MM.1S (cell line): ENCODE measurements around the gene AGBL4.

Experiments
- DNase-seq: peaks from one replicate; pipeline ENCODE4 v3.0.0-alpha.2; 2015
- H2AFZ ChIP-seq: fragments of 300-600 bp; sonication (generic); 2 replicates; pipeline ENCODE4 v1.6.0; 2016; ENCODE audit warnings: antibody characterized with exemption, low read length
- H3F3A ChIP-seq: fragments of 300-600 bp; sonication (generic); 2 replicates; pipeline ENCODE4 v1.6.1; 2016; ENCODE audit warnings: mild to moderate bottlenecking, antibody characterized with exemption, low read length, moderate library complexity, mixed read lengths; ENCODE audit not compliant: insufficient read depth
- H3K27ac ChIP-seq: fragments of 300-600 bp; sonication (generic); 2 replicates; pipeline ENCODE4 v1.5.1; 2016; ENCODE audit warnings: mild to moderate bottlenecking, low read length
- H3K27me3 ChIP-seq: fragments of 300-600 bp; sonication (generic); replicated peaks from 2 replicates; pipeline ENCODE4 v1.6.0; 2016; ENCODE audit warnings: low read length; ENCODE audit not compliant: insufficient read depth
- H3K36me3 ChIP-seq: fragments of 300-600 bp; sonication (generic); replicated peaks from 2 replicates; pipeline ENCODE4 v1.6.1; 2016; ENCODE audit warnings: mild to moderate bottlenecking, low read length, mixed read lengths; ENCODE audit not compliant: insufficient read depth
- H3K4me1 ChIP-seq: fragments of 300-600 bp; sonication (generic); 2 replicates; pipeline ENCODE4 v1.6.1; 2016; ENCODE audit warnings: low read length, mixed read lengths
- H3K4me2 ChIP-seq: fragments of 300-600 bp; sonication (generic); 2 replicates; pipeline ENCODE4 v1.6.0; 2016; ENCODE audit warnings: low read depth, low read length
- H3K4me3 ChIP-seq: fragments of 300-600 bp; sonication (generic); 2 replicates; pipeline ENCODE4 v1.5.1; 2016; ENCODE audit warnings: low read length, mixed read lengths
- H3K79me2 ChIP-seq: fragments of 300-600 bp; sonication (generic); 2 replicates; pipeline ENCODE4 v1.6.1; 2016; ENCODE audit warnings: mixed run types, low read length, mixed read lengths
- H3K9ac ChIP-seq: fragments of 300-600 bp; sonication (generic); 2 replicates; pipeline ENCODE4 v1.6.1; 2016; ENCODE audit warnings: low read length, mixed read lengths
- H3K9me2 ChIP-seq: fragments of 300-600 bp; sonication (generic); replicated peaks from 2 replicates; pipeline ENCODE4 v1.6.1; 2016; ENCODE audit warnings: mild to moderate bottlenecking, low read length, mixed read lengths; ENCODE audit not compliant: insufficient read depth
- H3K9me3 ChIP-seq: fragments of 300-600 bp; sonication (generic); replicated peaks from 2 replicates; pipeline ENCODE4 v1.6.1; 2016; ENCODE audit warnings: mild to moderate bottlenecking, low read length, mixed read lengths; ENCODE audit not compliant: insufficient read depth
- H4K20me1 ChIP-seq: fragments of 300-600 bp; sonication (generic); 2 replicates; pipeline ENCODE4 v1.6.1; 2016; ENCODE audit warnings: mild to moderate bottlenecking, low read length, moderate library complexity, mixed read lengths; ENCODE audit not compliant: insufficient read depth
- CTCF ChIP-seq: fragments of 300-600 bp; sonication (generic); IDR thresholded peaks from 2 replicates; pipeline ENCODE4 v1.5.1; 2016; ENCODE audit warnings: antibody characterized with exemption, low read length, mixed read lengths
- EZH2 ChIP-seq: fragments of 300-600 bp; sonication (generic); optimal IDR thresholded peaks from 2 replicates; pipeline ENCODE3; 2017; ENCODE audit warnings: low read depth, mild to moderate bottlenecking, antibody characterized with exemption, low read length, mixed read lengths
- EZH2phosphoT487 ChIP-seq: fragments of 300-600 bp; sonication (generic); IDR thresholded peaks from 2 replicates; pipeline ENCODE4 v1.6.1; 2018; ENCODE audit warnings: antibody characterized with exemption, low read length

Gene AGBL4

GRCh38 chr1:48697066-48697707, 1326.6 kb downstream of the AGBL4 start:
- peak; percentile 39 for DNase-seq
- no peak overlapping the region for H3K27ac ChIP-seq

GRCh38 chr1:48695161-48695560, 1328.6 kb downstream of the AGBL4 start:
- H4K20me1 ChIP-seq = no peaks in the 10 kb centered on the region
- DNase-seq = no peak
- no peaks in the 10 kb centered on the region for H3K36me3 ChIP-seq
- H3K9ac ChIP-seq = no peak overlapping the region
- no peaks in the 10 kb centered on the region for H3K79me2 ChIP-seq
- no peak overlapping the region for H3K4me2 ChIP-seq
- TF ChIP-seq EZH2phosphoT487 (no peak), EZH2 (no peak), CTCF (no peak)
- H3K4me1 ChIP-seq = no peaks in the 10 kb centered on the region
- no peaks in the 10 kb centered on the region for H3K27me3 ChIP-seq
- H3K4me3 ChIP-seq = no peak overlapping the region
- H3F3A ChIP-seq = no peaks in the 10 kb centered on the region
- no peak overlapping the region for H2AFZ ChIP-seq
- H3K9me3 ChIP-seq = no peaks in the 10 kb centered on the region
- H3K27ac ChIP-seq = no peak overlapping the region
- H3K9me2 ChIP-seq = no peaks in the 10 kb centered on the region

More at GRCh38 chr1:48697066-48697707, 1326.6 kb downstream of the AGBL4 start:
- Histone ChIP-seq H3K27me3 (no peaks in the 10 kb centered on the region), H3F3A (no peaks in the 10 kb centered on the region), H3K79me2 (no peaks in the 10 kb centered on the region), H3K9me3 (no peaks in the 10 kb centered on the region), H3K4me3 (no peak overlapping the region), H3K9me2 (no peaks in the 10 kb centered on the region), H3K36me3 (no peaks in the 10 kb centered on the region), H2AFZ (no peak overlapping the region), H4K20me1 (no peaks in the 10 kb centered on the region), H3K9ac (no peak overlapping the region), H3K4me2 (no peak overlapping the region), H3K4me1 (no peaks in the 10 kb centered on the region)
- TF ChIP-seq EZH2phosphoT487 (no peak), CTCF (peak; percentile 91), EZH2 (no peak)

- Histone ChIP-seq H3K4me2 (no peak overlapping the region), H3K4me1 (no peaks in the 10 kb centered on the region), H2AFZ (no peak overlapping the region)
Measured at GRCh38 chr1:48693674-48694320, 1330.0 kb downstream of the AGBL4 start.

More at GRCh38 chr1:48693674-48694320, 1330.0 kb downstream of the AGBL4 start:
- no peaks in the 10 kb centered on the region for H3F3A ChIP-seq
- no peak for TF ChIP-seq EZH2phosphoT487
- no peak for TF ChIP-seq CTCF
- TF ChIP-seq EZH2 = no peak
- H3K9ac ChIP-seq = no peak overlapping the region
- no peaks in the 10 kb centered on the region for H3K36me3 ChIP-seq
- H3K9me3 ChIP-seq = no peaks in the 10 kb centered on the region
- H4K20me1 ChIP-seq = no peaks in the 10 kb centered on the region
- H3K4me3 ChIP-seq = no peak overlapping the region
- H3K79me2 ChIP-seq = no peaks in the 10 kb centered on the region
- no peak overlapping the region for H3K27ac ChIP-seq
- H3K27me3 ChIP-seq = no peaks in the 10 kb centered on the region
- no peaks in the 10 kb centered on the region for H3K9me2 ChIP-seq
- DNase-seq = no peak
